NB4 (cell line): ENCODE data around the gene NCAPH2.

Source experiments
- DNase-seq: peaks from one replicate; pipeline ENCODE4 v3.0.0; 2010; ENCODE audit warnings: low read depth
- H3K4me3 ChIP-seq: one replicate; pipeline ENCODE4 v1.5.1; 2011; ENCODE audit warnings: mild to moderate bottlenecking, low read depth, low read length, moderate library complexity
- CTCF ChIP-seq: IDR thresholded peaks from one replicate; pipeline ENCODE4 v1.5.1; 2012; ENCODE audit warnings: low read depth, low read length
- MAX ChIP-seq: IDR thresholded peaks from 2 replicates; pipeline ENCODE4 v1.6.1; 2011; ENCODE audit warnings: low read depth, low read length
- MYC ChIP-seq: IDR thresholded peaks from 2 replicates; pipeline ENCODE4 v1.6.1; 2011; ENCODE audit warnings: low read depth, low read length
- POLR2A ChIP-seq: IDR thresholded peaks from 2 replicates; pipeline ENCODE4 v1.6.1; 2011; ENCODE audit warnings: mild to moderate bottlenecking; ENCODE audit not compliant: insufficient read length; ENCODE audit errors: extremely low read depth

The NCAPH2 gene

GRCh38 chr22:50479721-50480120 is 28.3 kb upstream of the NCAPH2 start:
- peak; percentile 25 for DNase-seq
- TF ChIP-seq MAX (no peak), MYC (no peak), CTCF (no peak)
- no peak overlapping the region for H3K4me3 ChIP-seq

GRCh38 chr22:50481045-50481439 is 27.0 kb upstream of the NCAPH2 start:
- no peak overlapping the region for H3K4me3 ChIP-seq
- no peak for TF ChIP-seq MYC
- no peak for DNase-seq

GRCh38 chr22:50481440-50482106 is 26.5 kb upstream of the NCAPH2 start, which contains the start of gene ADM2:
ADM2 (plus strand) TSS chr22:50481543; CDS start chr22:50481848, 305 bp downstream.
- no peak within 1 kb of the TSS for H3K4me3 ChIP-seq
- TF ChIP-seq POLR2A (no peak), CTCF (no peak), MAX (no peak), MYC (no peak)
- DNase-seq, result peak; percentile 40

- no peak for TF ChIP-seq MAX
- no peak for TF ChIP-seq MYC
- TF ChIP-seq POLR2A, result no peak
- no peak for TF ChIP-seq CTCF
- DNase-seq, result no peak
- H3K4me3 ChIP-seq, result no peak overlapping the region
Measured at GRCh38 chr22:50482107-50483074, 25.6 kb upstream of the NCAPH2 start.

- TF ChIP-seq MAX, result no peak
- TF ChIP-seq MYC, result no peak
- no peak for TF ChIP-seq POLR2A
- no peak for TF ChIP-seq CTCF
- DNase-seq, result no peak
- H3K4me3 ChIP-seq, result no peak overlapping the region
Measured at GRCh38 chr22:50483106-50483505, 24.9 kb upstream of the NCAPH2 start.

- H3K4me3 ChIP-seq, result no peak overlapping the region
- no peak for DNase-seq
- TF ChIP-seq POLR2A, result no peak
- no peak for TF ChIP-seq MAX
- no peak for TF ChIP-seq MYC
- TF ChIP-seq CTCF, result no peak
Measured at GRCh38 chr22:50483556-50483955, 24.5 kb upstream of the NCAPH2 start.
